Panc1 (cell line): ENCODE measurements around the gene FMN2. TPM values are rescaled to one million over a fixed set of nuclear protein-coding genes. Genes with fewer than 3 reads are reported as not detected.

ENCODE experiments used
- ATAC-seq: fragments of 200-7000 bp; cut with Tn5 transposase; 2 replicates; pipeline ENCODE4 v1.9.1; 2020; ENCODE audit warnings: mild to moderate bottlenecking, moderate library complexity
- BruUV-seq: library from RNA; stranded (reverse); fragments of 400-500 nt; replicated peaks from 2 replicates; lab custom pipeline; 2021; lab: Mats Ljungman, UMichigan
- CTCF ChIA-PET: fragments of 300-600 bp; sonication (Branson Sonifier 250); formaldehyde crosslinking; loops from one replicate; lab custom pipeline; 2022; ENCODE audit warnings: antibody characterized with exemption; lab: Charles Lee
- POLR2A ChIA-PET: fragments of 300-600 bp; sonication (Branson Sonifier 250); formaldehyde crosslinking; loops from one replicate; lab custom pipeline; 2022; ENCODE audit warnings: antibody characterized with exemption; lab: Charles Lee
- DNase-seq: peaks from one replicate; pipeline ENCODE4 v3.0.0-alpha.2; 2010; ENCODE audit warnings: low read depth, low spot score
- H3K27ac ChIP-seq: 2 replicates; pipeline ENCODE4 v1.5.1; 2011; ENCODE audit warnings: mild to moderate bottlenecking, low read length, inconsistent platforms
- H3K27me3 ChIP-seq: fragments of 200-500 bp; sonication (Bioruptor generic); 2 replicates; pipeline ENCODE4 v1.6.0; 2014; ENCODE audit warnings: low read length, inconsistent platforms; ENCODE audit not compliant: control insufficient read depth, insufficient read depth
- H3K36me3 ChIP-seq: fragments of 200-500 bp; sonication (Bioruptor generic); 2 replicates; pipeline ENCODE4 v1.5.1; 2014; ENCODE audit warnings: inconsistent platforms, mild to moderate bottlenecking, low read length, moderate library complexity; ENCODE audit not compliant: control insufficient read depth, insufficient read depth
- H3K4me1 ChIP-seq: 2 replicates; pipeline ENCODE4 v1.5.1; 2011; ENCODE audit warnings: inconsistent platforms, mild to moderate bottlenecking, low read length, moderate library complexity; ENCODE audit not compliant: control insufficient read depth, insufficient read depth
- H3K4me3 ChIP-seq, 2 experiments: 2 replicates each; pipeline ENCODE4 v1.5.1; 2011 to 2012; ENCODE audit warnings: low read depth in 2 of 2, low read length in 2 of 2, mild to moderate bottlenecking in 2 of 2, inconsistent platforms in 1 of 2, moderate library complexity in 1 of 2
- H3K9me3 ChIP-seq: fragments of 200-500 bp; sonication (Bioruptor generic); 2 replicates; pipeline ENCODE4 v1.5.1; 2014; ENCODE audit warnings: low read depth, mild to moderate bottlenecking, inconsistent platforms, low read length, moderate library complexity; ENCODE audit not compliant: control insufficient read depth, insufficient read depth
- CTCF ChIP-seq: fragments of 450-650 bp; IDR thresholded peaks from 2 replicates; pipeline ENCODE4 v1.5.1; 2017; ENCODE audit warnings: mild to moderate bottlenecking
- POLR2AphosphoS5 ChIP-seq: IDR thresholded peaks from 2 replicates; pipeline ENCODE4 v1.6.1; 2012; ENCODE audit warnings: mild to moderate bottlenecking, low read depth, low read length, moderate library complexity
- REST ChIP-seq, 2 experiments: IDR thresholded peaks; 2 replicates each; pipeline ENCODE4 v1.6.1; 2011 to 2012; ENCODE audit warnings: low read depth in 2 of 2, control low read depth in 1 of 2, low read length in 1 of 2, mild to moderate bottlenecking in 1 of 2, moderate library complexity in 1 of 2; ENCODE audit not compliant: insufficient read depth in 1 of 2
- SIN3A ChIP-seq: IDR thresholded peaks from 2 replicates; pipeline ENCODE4 v1.6.1; 2012; ENCODE audit warnings: low read depth, mild to moderate bottlenecking, low read length, moderate library complexity, borderline replicate concordance; ENCODE audit not compliant: insufficient read depth
- TCF7L2 ChIP-seq: IDR thresholded peaks from 2 replicates; pipeline ENCODE4 v1.6.1; 2011; ENCODE audit warnings: mild to moderate bottlenecking, low read depth, low read length, inconsistent platforms
- in situ Hi-C: cut with HindIII; loops from 2 replicates; pipeline ENCODE4 v1.10.0; 2016; ENCODE audit warnings: low sequenced_read_pairs, low pct_unique_long_range_greater_than_20kb
- intact Hi-C: fragments of 100-400 bp; cut with micrococcal nuclease; formaldehyde crosslinking; loops from one replicate; pipeline ENCODE4 v1.10.0; 2022; ENCODE audit not compliant: unreplicated experiment
- total RNA-seq: library from RNA; stranded (reverse); gene quantifications from one replicate; pipeline ENCODE4 v1.2.1, GENCODE V29; 2021; ENCODE audit not compliant: unreplicated experiment

Gene FMN2
- total RNA-seq, 1 experiment from 2014 or later = 1.9 TPM

- CTCF ChIA-PET = no interaction called here
- no peaks in the 10 kb centered on the region for H3K9me3 ChIP-seq
- no peak overlapping the region for H3K27ac ChIP-seq
- POLR2A ChIA-PET = no interaction called here
- intact Hi-C loops (no loop called here), in situ Hi-C loops (no loop called here)
- ATAC-seq = no peak
- no peak overlapping the region for H3K4me3 ChIP-seq
- no peak for DNase-seq
- no peaks in the 10 kb centered on the region for H3K27me3 ChIP-seq
- H3K36me3 ChIP-seq = no peaks in the 10 kb centered on the region
- BruUV-seq = no TSS peak
- no peaks in the 10 kb centered on the region for H3K4me1 ChIP-seq
- TF ChIP-seq CTCF (no peak), TCF7L2 (no peak), SIN3A (no peak), REST (IDR thresholded peaks at IDR 0.05; ENCODE audit: insufficient read depth in 1 of 2, low read depth in 2 of 2, low read length in 1 of 2) (no peak), POLR2AphosphoS5 (no peak)
Measured at GRCh38 chr1:240506176-240506575, 414.5 kb downstream of the FMN2 start.

- CTCF ChIA-PET = no interaction called here
- no peak for DNase-seq
- Histone ChIP-seq H3K4me1 (no peaks in the 10 kb centered on the region), H3K27ac (no peak overlapping the region), H3K9me3 (no peaks in the 10 kb centered on the region), H3K36me3 (no peaks in the 10 kb centered on the region), H3K4me3 (no peak overlapping the region), H3K27me3 (no peaks in the 10 kb centered on the region)
- TF ChIP-seq TCF7L2 = no peak
- ATAC-seq = no peak
- intact Hi-C loops (no loop called here), in situ Hi-C loops (no loop called here)
- POLR2A ChIA-PET = no interaction called here
- no TSS peak for BruUV-seq
Measured at GRCh38 chr1:240508201-240508600, 416.5 kb downstream of the FMN2 start.

- BruUV-seq = no TSS peak
- ATAC-seq (no peak), DNase-seq (no peak)
- in situ Hi-C loops (no loop called here), intact Hi-C loops (no loop called here)
- no peaks in the 10 kb centered on the region for H3K4me1 ChIP-seq
- no peaks in the 10 kb centered on the region for H3K36me3 ChIP-seq
- no peak overlapping the region for H3K4me3 ChIP-seq
- no peak overlapping the region for H3K27ac ChIP-seq
- H3K27me3 ChIP-seq = no peaks in the 10 kb centered on the region
- H3K9me3 ChIP-seq = no peaks in the 10 kb centered on the region
- TF ChIP-seq POLR2AphosphoS5 (no peak), SIN3A (no peak), REST (IDR thresholded peaks at IDR 0.05; ENCODE audit: insufficient read depth in 1 of 2, low read depth in 2 of 2, low read length in 1 of 2) (no peak)
- ChIA-PET POLR2A (no interaction called here), CTCF (no interaction called here)
Measured at GRCh38 chr1:240508950-240509349, 417.3 kb downstream of the FMN2 start.
